PC-9 (cell line): ENCODE measurements around the gene ZNF365. TPM values are rescaled to one million over a fixed set of nuclear protein-coding genes. Genes with fewer than 3 reads are reported as not detected.

ENCODE experiments used
- BruUV-seq: library from RNA; stranded (reverse); fragments of 400-500 nt; replicated peaks from 2 replicates; lab custom pipeline; 2021; lab: Mats Ljungman, UMichigan
- CTCF ChIA-PET: fragments of 300-600 bp; sonication (Branson Sonifier 250); formaldehyde crosslinking; loops from one replicate; lab custom pipeline; 2022; ENCODE audit warnings: antibody characterized with exemption; lab: Charles Lee
- POLR2A ChIA-PET: fragments of 300-600 bp; sonication (Branson Sonifier 250); formaldehyde crosslinking; loops from one replicate; lab custom pipeline; 2022; ENCODE audit warnings: antibody characterized with exemption; ENCODE audit not compliant: unreplicated experiment; lab: Charles Lee
- DNase-seq, 2 experiments: peaks; one replicate each; pipeline versions ENCODE4 v3.0.0 to v3.0.0-alpha.2; 2015 to 2022; ENCODE audit warnings: mixed read lengths in 1 of 2
- H2AFZ ChIP-seq: fragments of 200-600 bp; sonication (generic); 2 replicates; pipeline ENCODE4 v1.8.1; 2017; ENCODE audit warnings: antibody characterized with exemption
- H3F3A ChIP-seq: fragments of 200-600 bp; sonication (generic); 2 replicates; pipeline ENCODE4 v1.8.1; 2017; ENCODE audit warnings: antibody characterized with exemption, mild to moderate bottlenecking, low read depth; ENCODE audit not compliant: insufficient read depth
- H3K27ac ChIP-seq: fragments of 200-600 bp; sonication (generic); 2 replicates; pipeline ENCODE4 v1.6.1; 2016; ENCODE audit warnings: mixed run types
- H3K27me3 ChIP-seq: fragments of 200-600 bp; sonication (generic); 2 replicates; pipeline ENCODE4 v1.6.1; 2016; ENCODE audit warnings: low read depth, mixed run types; ENCODE audit not compliant: insufficient read depth
- H3K36me3 ChIP-seq: fragments of 200-600 bp; sonication (generic); 2 replicates; pipeline ENCODE4 v1.6.1; 2016; ENCODE audit warnings: low read depth, mixed run types
- H3K4me1 ChIP-seq: fragments of 200-600 bp; sonication (generic); replicated peaks from 2 replicates; pipeline ENCODE4 v1.6.1; 2016; ENCODE audit warnings: mixed run types; ENCODE audit not compliant: insufficient read depth
- H3K4me2 ChIP-seq: fragments of 200-600 bp; sonication (generic); 2 replicates; pipeline ENCODE4 v1.6.1; 2017; ENCODE audit warnings: mixed run types
- H3K4me3 ChIP-seq: fragments of 200-600 bp; sonication (generic); 2 replicates; pipeline ENCODE4 v1.6.1; 2016; ENCODE audit warnings: mixed run types
- H3K79me2 ChIP-seq: fragments of 200-600 bp; sonication (generic); 2 replicates; pipeline ENCODE4 v1.6.1; 2017; ENCODE audit warnings: low read depth, mixed run types
- H3K9me2 ChIP-seq: fragments of 200-600 bp; sonication (generic); 2 replicates; pipeline ENCODE4 v1.8.1; 2017; ENCODE audit warnings: mild to moderate bottlenecking; ENCODE audit not compliant: insufficient read depth
- H3K9me3 ChIP-seq: fragments of 200-600 bp; sonication (generic); 2 replicates; pipeline ENCODE4 v1.8.1; 2016; ENCODE audit warnings: low read depth; ENCODE audit not compliant: insufficient read depth
- H4K20me1 ChIP-seq: fragments of 200-600 bp; sonication (generic); 2 replicates; pipeline ENCODE4 v1.8.1; 2017; ENCODE audit not compliant: insufficient read depth
- EZH2 ChIP-seq: fragments of 200-600 bp; sonication (generic); IDR thresholded peaks from 2 replicates; pipeline ENCODE4 v1.8.0; 2017; ENCODE audit warnings: antibody characterized with exemption, low read depth
- intact Hi-C: fragments of 100-400 bp; cut with micrococcal nuclease; formaldehyde crosslinking; loops from one replicate; pipeline ENCODE4 v1.10.0; 2022; ENCODE audit not compliant: unreplicated experiment
- total RNA-seq: library from RNA; stranded (reverse); gene quantifications from 2 replicates; pipeline ENCODE4 v1.2.3, GENCODE V29; 2021
- TF ChIP-seq, protein P1 (sequence below): fragments of 200-600 bp; sonication (generic); conservative IDR thresholded peaks from 2 replicates; pipeline ENCODE4 v1.6.1; 2017; ENCODE audit warnings: mixed run types, antibody characterized with exemption, mild to moderate bottlenecking, moderate library complexity

Gene ZNF365
- total RNA-seq, 1 experiment from 2014 or later = 1.8 TPM

- H3K9me3 ChIP-seq = no peaks in the 10 kb centered on the region
- ChIA-PET POLR2A (no interaction called here), CTCF (interaction anchor here (0.6 kb wide), 1 partner anchor 162 kb away, joined by 3 read pairs; no protein-coding TSS in a partner anchor)
- no TSS peak for BruUV-seq
- no peak overlapping the region for H3K4me3 ChIP-seq
- H3K4me1 ChIP-seq = no peaks in the 10 kb centered on the region; the same call in 1 of the 2 replicates
- no peak for TF ChIP-seq EZH2
- TF ChIP-seq, protein P1, sequence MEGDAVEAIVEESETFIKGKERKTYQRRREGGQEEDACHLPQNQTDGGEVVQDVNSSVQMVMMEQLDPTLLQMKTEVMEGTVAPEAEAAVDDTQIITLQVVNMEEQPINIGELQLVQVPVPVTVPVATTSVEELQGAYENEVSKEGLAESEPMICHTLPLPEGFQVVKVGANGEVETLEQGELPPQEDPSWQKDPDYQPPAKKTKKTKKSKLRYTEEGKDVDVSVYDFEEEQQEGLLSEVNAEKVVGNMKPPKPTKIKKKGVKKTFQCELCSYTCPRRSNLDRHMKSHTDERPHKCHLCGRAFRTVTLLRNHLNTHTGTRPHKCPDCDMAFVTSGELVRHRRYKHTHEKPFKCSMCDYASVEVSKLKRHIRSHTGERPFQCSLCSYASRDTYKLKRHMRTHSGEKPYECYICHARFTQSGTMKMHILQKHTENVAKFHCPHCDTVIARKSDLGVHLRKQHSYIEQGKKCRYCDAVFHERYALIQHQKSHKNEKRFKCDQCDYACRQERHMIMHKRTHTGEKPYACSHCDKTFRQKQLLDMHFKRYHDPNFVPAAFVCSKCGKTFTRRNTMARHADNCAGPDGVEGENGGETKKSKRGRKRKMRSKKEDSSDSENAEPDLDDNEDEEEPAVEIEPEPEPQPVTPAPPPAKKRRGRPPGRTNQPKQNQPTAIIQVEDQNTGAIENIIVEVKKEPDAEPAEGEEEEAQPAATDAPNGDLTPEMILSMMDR = no peak
- H3K79me2 ChIP-seq = no peaks in the 10 kb centered on the region
- H4K20me1 ChIP-seq = no peaks in the 10 kb centered on the region
- no peak overlapping the region for H3K27ac ChIP-seq
- no peak overlapping the region for H3K4me2 ChIP-seq
- DNase-seq = no peak
- H3K9me2 ChIP-seq = 0 out of 2 replicates have a peak, but pooled peaks cover 5% of the 10 kb centered on the region
- no peaks in the 10 kb centered on the region for H3K36me3 ChIP-seq
- no peaks in the 10 kb centered on the region for H3K27me3 ChIP-seq
- H3F3A ChIP-seq = no peaks in the 10 kb centered on the region; the same call in 1 of the 2 replicates
- no peak overlapping the region for H2AFZ ChIP-seq
- intact Hi-C loops = no loop called here
These were observed 48.0 kb downstream of the ZNF365 start for GRCh38 chr10:62422068-62422590.

DNA sequence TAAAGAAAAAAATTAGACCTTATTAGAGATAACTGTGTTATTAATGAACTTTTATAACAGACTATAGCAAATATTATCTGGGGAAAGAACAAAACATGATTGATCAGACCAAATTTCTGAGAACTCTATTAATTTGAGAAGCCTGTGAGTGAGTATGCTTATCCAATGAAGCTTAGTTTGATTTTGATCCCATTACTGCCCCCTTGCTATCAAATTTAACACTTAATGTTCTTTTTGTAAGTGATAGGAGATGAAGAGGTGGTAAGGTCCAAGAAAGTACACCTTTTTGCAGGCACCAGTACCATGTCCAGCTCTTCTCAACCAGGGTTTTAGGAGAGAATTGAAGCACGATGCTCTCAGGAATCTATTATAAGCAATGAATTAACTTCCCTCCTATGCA is 49.9 kb downstream of the ZNF365 start:
- Histone ChIP-seq H3K79me2 (no peaks in the 10 kb centered on the region), H3K9me2 (0 out of 2 replicates have a peak, but pooled peaks cover 5% of the 10 kb centered on the region), H3K27ac (no peak overlapping the region), H2AFZ (no peak overlapping the region), H3K4me2 (no peak overlapping the region), H3K9me3 (no peaks in the 10 kb centered on the region), H3K36me3 (no peaks in the 10 kb centered on the region), H3K27me3 (no peaks in the 10 kb centered on the region), H3K4me3 (no peak overlapping the region), H3F3A (no peaks in the 10 kb centered on the region; the same call in 1 of the 2 replicates), H3K4me1 (no peaks in the 10 kb centered on the region; the same call in 1 of the 2 replicates), H4K20me1 (no peaks in the 10 kb centered on the region)
- no TSS peak for BruUV-seq
- TF ChIP-seq, protein P1 = no peak
- TF ChIP-seq EZH2 = no peak
- ChIA-PET CTCF (no interaction called here), POLR2A (no interaction called here)
- no peak for DNase-seq
- intact Hi-C loops = no loop called here

- no peaks in the 10 kb centered on the region for H3K36me3 ChIP-seq
- H3K9me3 ChIP-seq = no peaks in the 10 kb centered on the region
- no peaks in the 10 kb centered on the region for H3K9me2 ChIP-seq
- H3K4me2 ChIP-seq = no peak overlapping the region
- intact Hi-C loops = no loop called here
- CTCF ChIA-PET = interaction anchor here (0.6 to 0.7 kb wide), 2 partner anchors 12 to 691 kb away, joined by 3 read pairs; no protein-coding TSS in a partner anchor
- no peaks in the 10 kb centered on the region; the same call in 1 of the 2 replicates for H3K4me1 ChIP-seq
- no peaks in the 10 kb centered on the region; the same call in 1 of the 2 replicates for H3F3A ChIP-seq
- BruUV-seq = no TSS peak
- DNase-seq = peak in 1 of 2 experiments; percentile 47
- no peak overlapping the region for H3K4me3 ChIP-seq
- no peak overlapping the region for H2AFZ ChIP-seq
- POLR2A ChIA-PET = no interaction called here
- H4K20me1 ChIP-seq = no peaks in the 10 kb centered on the region
- no peaks in the 10 kb centered on the region for H3K79me2 ChIP-seq
- TF ChIP-seq EZH2 = no peak
- TF ChIP-seq, protein P1 = no peak
- H3K27ac ChIP-seq = no peak overlapping the region
- no peaks in the 10 kb centered on the region for H3K27me3 ChIP-seq
These were observed 51.9 kb downstream of the ZNF365 start for GRCh38 chr10:62426086-62426485.
